DND-41 (cell line): ENCODE measurements around the gene ZDHHC16.

Source experiments
- ATAC-seq: fragments of 200-7000 bp; cut with Tn5 transposase; 3 replicates; pipeline ENCODE4 v1.9.1; 2021; ENCODE audit warnings: low read depth; ENCODE audit not compliant: insufficient read depth
- DNase-seq: peaks from one replicate; pipeline ENCODE4 v3.0.0-alpha.2; 2020
- H2AFZ ChIP-seq: 2 replicates; pipeline ENCODE4 v1.6.0; 2012; ENCODE audit warnings: low read depth, low read length
- H3K27ac ChIP-seq: 2 replicates; pipeline ENCODE4 v1.5.1; 2012; ENCODE audit warnings: low read length, inconsistent platforms
- H3K27me3 ChIP-seq: fragments of 200-600 bp; sonication (generic); 2 replicates; pipeline ENCODE4 v1.6.0; 2012; ENCODE audit warnings: low read length, mild to moderate bottlenecking, inconsistent platforms; ENCODE audit not compliant: insufficient read depth, poor library complexity
- H3K36me3 ChIP-seq: 2 replicates; pipeline ENCODE4 v1.5.1; 2012; ENCODE audit warnings: low read length, inconsistent platforms; ENCODE audit not compliant: insufficient read depth
- H3K4me1 ChIP-seq: 2 replicates; pipeline ENCODE4 v1.5.1; 2012; ENCODE audit warnings: mild to moderate bottlenecking, low read length; ENCODE audit not compliant: insufficient read depth
- H3K4me2 ChIP-seq: 2 replicates; pipeline ENCODE4 v1.6.0; 2012; ENCODE audit warnings: mild to moderate bottlenecking, moderate library complexity, low read length, inconsistent platforms; ENCODE audit not compliant: insufficient read depth
- H3K4me3 ChIP-seq, 2 experiments: fragments of 200-600 bp in 1 of 2; shearing (Covaris generic) in 1 of 2; 2 replicates each; pipeline ENCODE4 v1.5.1; 2012 to 2016; ENCODE audit warnings: inconsistent platforms in 2 of 2, low read length in 2 of 2, mild to moderate bottlenecking in 2 of 2, low read depth in 1 of 2, moderate library complexity in 1 of 2
- H3K79me2 ChIP-seq: 2 replicates; pipeline ENCODE4 v1.6.0; 2012; ENCODE audit warnings: low read length, inconsistent platforms; ENCODE audit not compliant: insufficient read depth
- H3K9ac ChIP-seq: 2 replicates; pipeline ENCODE4 v1.6.0; 2012; ENCODE audit warnings: low read depth, mild to moderate bottlenecking, inconsistent platforms, low read length, moderate library complexity
- H3K9me3 ChIP-seq: 2 replicates; pipeline ENCODE4 v1.5.1; 2012; ENCODE audit warnings: low read length, moderate library complexity, mild to moderate bottlenecking, inconsistent platforms; ENCODE audit not compliant: insufficient read depth, severe bottlenecking
- H4K20me1 ChIP-seq: 2 replicates; pipeline ENCODE4 v1.6.0; 2012; ENCODE audit warnings: low read length; ENCODE audit not compliant: insufficient read depth
- EZH2 ChIP-seq: IDR thresholded peaks from 3 replicates; pipeline ENCODE4 v1.6.1; 2012; ENCODE audit warnings: borderline replicate concordance, low read depth, mild to moderate bottlenecking, moderate library complexity, low read length, inconsistent platforms; ENCODE audit not compliant: severe bottlenecking
- TF ChIP-seq, protein P1 (sequence below): IDR thresholded peaks from 2 replicates; pipeline ENCODE4 v1.5.1; 2012; ENCODE audit warnings: borderline replicate concordance, low read length, moderate library complexity, mild to moderate bottlenecking; ENCODE audit not compliant: poor library complexity, severe bottlenecking; ENCODE audit errors: extremely low read depth

The ZDHHC16 gene

DNA sequence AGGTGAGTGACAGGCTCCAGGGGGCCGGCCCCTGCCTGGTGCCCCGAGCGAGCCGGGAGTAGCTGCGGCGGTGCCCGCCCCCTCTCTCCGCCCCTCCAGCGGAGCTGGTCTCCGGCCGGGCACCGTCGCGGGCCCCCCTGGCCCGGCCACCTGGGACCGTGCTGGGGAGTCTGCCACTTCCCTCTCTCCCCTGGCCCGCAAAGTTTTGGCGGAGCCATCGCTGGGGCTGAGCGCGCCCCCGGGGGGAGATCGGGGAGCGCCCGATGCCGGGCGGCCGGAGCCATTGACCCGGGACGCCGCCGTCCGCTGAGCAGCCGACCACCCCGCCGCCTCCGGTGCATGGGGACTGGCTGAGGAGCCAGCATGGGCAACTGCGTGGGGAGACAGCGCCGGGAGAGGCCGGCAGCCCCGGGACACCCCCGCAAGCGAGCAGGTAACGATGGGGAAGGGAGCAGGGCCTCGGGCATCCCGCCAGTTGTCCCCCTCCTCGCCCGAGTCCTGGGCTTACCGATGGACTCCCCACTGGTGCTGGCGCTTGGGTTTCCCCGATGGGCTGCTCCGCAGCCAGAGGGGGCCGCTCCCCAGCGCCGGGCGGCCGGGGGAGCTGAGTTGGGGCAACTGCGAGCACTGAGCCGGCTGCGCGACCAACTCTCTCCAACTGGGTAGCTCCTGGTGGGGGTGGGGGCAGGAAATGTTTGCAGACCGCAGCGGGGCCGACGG is 53.0 kb downstream of the ZDHHC16 start, which contains the start of gene UBTD1:
UBTD1 (plus strand) TSS at position 84 of the 720 bp plus-strand sequence; CDS start at position 364, 280 bp downstream.
- Histone ChIP-seq H3K4me3 (peak within 1 kb of the TSS; percentile 61 to 94), H4K20me1 (peaks cover 44% of the 10 kb centered on the region), H3K4me2 (peak within 1 kb of the TSS; percentile 92), H3K36me3 (peaks cover 8% of the 10 kb centered on the region), H3K9me3 (no peaks in the 10 kb centered on the region), H3K27ac (peak within 1 kb of the TSS; percentile 81), H3K79me2 (peaks cover 42% of the 10 kb centered on the region), H2AFZ (peak within 1 kb of the TSS; percentile 92), H3K9ac (peak within 1 kb of the TSS; percentile 70), H3K27me3 (peaks cover 32% of the 10 kb centered on the region), H3K4me1 (peaks cover 40% of the 10 kb centered on the region)
- peak; percentile 44 for DNase-seq
- ATAC-seq: peak; percentile 2; the same call in 1 of the 3 replicates
- TF ChIP-seq, protein P1, sequence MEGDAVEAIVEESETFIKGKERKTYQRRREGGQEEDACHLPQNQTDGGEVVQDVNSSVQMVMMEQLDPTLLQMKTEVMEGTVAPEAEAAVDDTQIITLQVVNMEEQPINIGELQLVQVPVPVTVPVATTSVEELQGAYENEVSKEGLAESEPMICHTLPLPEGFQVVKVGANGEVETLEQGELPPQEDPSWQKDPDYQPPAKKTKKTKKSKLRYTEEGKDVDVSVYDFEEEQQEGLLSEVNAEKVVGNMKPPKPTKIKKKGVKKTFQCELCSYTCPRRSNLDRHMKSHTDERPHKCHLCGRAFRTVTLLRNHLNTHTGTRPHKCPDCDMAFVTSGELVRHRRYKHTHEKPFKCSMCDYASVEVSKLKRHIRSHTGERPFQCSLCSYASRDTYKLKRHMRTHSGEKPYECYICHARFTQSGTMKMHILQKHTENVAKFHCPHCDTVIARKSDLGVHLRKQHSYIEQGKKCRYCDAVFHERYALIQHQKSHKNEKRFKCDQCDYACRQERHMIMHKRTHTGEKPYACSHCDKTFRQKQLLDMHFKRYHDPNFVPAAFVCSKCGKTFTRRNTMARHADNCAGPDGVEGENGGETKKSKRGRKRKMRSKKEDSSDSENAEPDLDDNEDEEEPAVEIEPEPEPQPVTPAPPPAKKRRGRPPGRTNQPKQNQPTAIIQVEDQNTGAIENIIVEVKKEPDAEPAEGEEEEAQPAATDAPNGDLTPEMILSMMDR: peak; percentile 5
- peak; percentile 38 for TF ChIP-seq EZH2

DNA sequence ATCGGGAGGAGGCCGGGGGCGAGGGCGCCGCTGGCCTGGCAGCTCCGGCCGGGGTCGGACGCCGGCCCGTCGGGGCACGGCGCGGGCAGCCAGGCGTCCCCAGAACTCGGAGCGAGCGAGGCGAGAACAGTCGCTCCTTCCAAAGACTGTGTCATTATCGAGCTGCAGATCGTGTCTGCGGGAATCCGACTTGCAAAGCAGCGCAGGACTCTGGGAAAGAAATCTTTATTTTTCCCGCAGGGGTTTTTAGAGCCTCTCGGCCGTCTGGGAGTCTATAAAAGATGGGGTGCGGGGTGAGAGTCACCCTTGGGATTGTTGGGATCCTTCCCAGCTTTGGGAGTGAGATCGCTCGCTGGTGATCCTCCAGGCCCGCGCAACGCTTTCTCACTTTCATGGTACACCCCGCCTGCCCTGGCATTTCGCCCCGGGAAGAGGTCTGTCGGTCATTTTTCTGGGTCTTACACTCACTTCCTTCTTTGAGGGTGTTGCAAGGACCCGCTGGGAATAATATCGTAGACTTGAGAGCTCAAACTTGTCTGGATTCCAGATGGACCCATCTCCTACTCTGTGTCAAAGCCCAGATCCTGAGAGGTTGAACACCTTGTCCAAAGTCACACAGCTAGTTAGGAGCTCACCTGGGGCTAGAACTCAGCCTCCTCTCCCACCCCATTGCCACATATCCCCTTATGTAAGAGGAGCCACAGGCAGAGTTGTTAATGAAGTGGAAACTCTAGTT is 53.8 kb downstream of the ZDHHC16 start:
- Histone ChIP-seq H3K4me3 (peak overlapping the region; percentile 61 to 94; a peak in 3 of 4 replicates), H3K9ac (peak overlapping the region; percentile 70; the same call in 1 of the 2 replicates), H4K20me1 (peaks cover 38% of the 10 kb centered on the region), H3K4me1 (peaks cover 38% of the 10 kb centered on the region), H3K4me2 (peak overlapping the region; percentile 92), H3K79me2 (peaks cover 35% of the 10 kb centered on the region), H3K9me3 (no peaks in the 10 kb centered on the region), H3K36me3 (peaks cover 5% of the 10 kb centered on the region), H3K27me3 (peaks cover 32% of the 10 kb centered on the region), H2AFZ (peak overlapping the region; percentile 81), H3K27ac (no peak overlapping the region)
- DNase-seq: no peak
- TF ChIP-seq, protein P1: no peak
- TF ChIP-seq EZH2: no peak
- no peak for ATAC-seq

GRCh38 chr10:97500297-97500575 is 54.3 kb downstream of the ZDHHC16 start:
- H3K27ac ChIP-seq: no peak overlapping the region
- no peaks in the 10 kb centered on the region for H3K9me3 ChIP-seq
- H3K9ac ChIP-seq: no peak overlapping the region
- no peak for ATAC-seq
- peaks cover 34% of the 10 kb centered on the region for H3K4me1 ChIP-seq
- H3K27me3 ChIP-seq: peaks cover 32% of the 10 kb centered on the region
- no peak overlapping the region for H2AFZ ChIP-seq
- no peak overlapping the region for H3K4me2 ChIP-seq
- peaks cover 29% of the 10 kb centered on the region for H3K79me2 ChIP-seq
- TF ChIP-seq EZH2: no peak
- TF ChIP-seq, protein P1: no peak
- no peak overlapping the region for H3K4me3 ChIP-seq
- peaks cover 33% of the 10 kb centered on the region for H4K20me1 ChIP-seq
- no peak for DNase-seq
- peaks cover 5% of the 10 kb centered on the region for H3K36me3 ChIP-seq
